Head of caudate nucleus (tissue), 42 donors: ENCODE results near the gene GPC6.
A peak's percentile ranks its signal among the peaks of the same experiment; 100 is the strongest.
"Not testable (repeated sequence)": the region's sequence is repeated elsewhere in the genome, so short reads cannot be mapped to it uniquely, and the experiment has no call there.

ENCODE experiments used
- DNase-seq, 42 donors: peaks; one replicate each; pipeline versions ENCODE4 v3.0.0 to v3.0.0-alpha.2; 2020 to 2021; ENCODE audit warnings: mixed read lengths in 7 of 42
- intact Hi-C: fragments of 100-400 bp; cut with DNase I; formaldehyde crosslinking; loops from one replicate; pipeline ENCODE4 v1.15.0; 2022

GPC6 gene

GRCh38 chr13:94339116-94339687, 1112.6 kb downstream of the GPC6 start:
- intact Hi-C loops: no loop called here

GRCh38 chr13:94342436-94343242, 1116.0 kb downstream of the GPC6 start:
- DNase-seq: no peak
- intact Hi-C loops: no loop called here

More at GRCh38 chr13:94339116-94339687, 1112.6 kb downstream of the GPC6 start:
- DNase-seq: no peak

- no peak for DNase-seq
- intact Hi-C loops: no loop called here
Observed at GRCh38 chr13:94343243-94343585, 1116.6 kb downstream of the GPC6 start.

GRCh38 chr13:94343687-94344086, 1117.1 kb downstream of the GPC6 start:
- intact Hi-C loops, DNase-seq: not testable (repeated sequence)

GRCh38 chr13:94344126-94344818, 1117.7 kb downstream of the GPC6 start:
- intact Hi-C loops: no loop called here

GRCh38 chr13:94345374-94346195, 1119.0 kb downstream of the GPC6 start:
- intact Hi-C loops: no loop called here
- peak in 3 of 42 donors; percentile 10 to 26 (median 11) for DNase-seq

More at GRCh38 chr13:94344126-94344818, 1117.7 kb downstream of the GPC6 start:
- DNase-seq: no peak

GRCh38 chr13:94346261-94347019, 1119.8 kb downstream of the GPC6 start:
- intact Hi-C loops: no loop called here

GRCh38 chr13:94351292-94351990, 1124.8 kb downstream of the GPC6 start:
- intact Hi-C loops: no loop called here
- DNase-seq: no peak

More at GRCh38 chr13:94346261-94347019, 1119.8 kb downstream of the GPC6 start:
- DNase-seq: no peak

GRCh38 chr13:94352057-94352456, 1125.5 kb downstream of the GPC6 start:
- no peak for DNase-seq
- intact Hi-C loops: no loop called here

GRCh38 chr13:94353167-94353710, 1126.6 kb downstream of the GPC6 start:
- intact Hi-C loops: no loop called here
- DNase-seq: no peak

- DNase-seq: no peak
- intact Hi-C loops: no loop called here
Observed at GRCh38 chr13:94359875-94360274, 1133.3 kb downstream of the GPC6 start.

GRCh38 chr13:94362411-94362909, 1135.9 kb downstream of the GPC6 start:
- intact Hi-C loops: no loop called here
- DNase-seq: peak in 41 of 42 donors; percentile 16 to 88 (median 68)

GRCh38 chr13:94366677-94367076, 1140.1 kb downstream of the GPC6 start:
- no peak for DNase-seq
- intact Hi-C loops: no loop called here

- DNase-seq: peak in 2 of 42 donors; percentile 1 to 20
- intact Hi-C loops: no loop called here
Observed at GRCh38 chr13:94369972-94370436, 1143.4 kb downstream of the GPC6 start.

GRCh38 chr13:94371855-94372254, 1145.2 kb downstream of the GPC6 start:
- intact Hi-C loops: no loop called here
- no peak for DNase-seq

GRCh38 chr13:94382517-94382916, 1155.9 kb downstream of the GPC6 start:
- intact Hi-C loops: no loop called here
- DNase-seq: no peak

GRCh38 chr13:94382960-94383359, 1156.4 kb downstream of the GPC6 start:
- DNase-seq: peak in 1 of 42 donors; percentile 9
- intact Hi-C loops: no loop called here
